ENCODE data around the gene ADAM11. TPM values are rescaled to one million over a fixed set of nuclear protein-coding genes. Genes with fewer than 3 reads are reported as not detected.

Gene ADAM11
- total RNA-seq, 1 donor from 2014 or later = 1.4 TPM

GRCh38 chr17:44757918-44758413, 822 bp upstream of the ADAM11 start:
- DNase-seq (ENCODE audit: low spot score) = no peak

GRCh38 chr17:44759086-44759915, 513 bp downstream of the ADAM11 start:
- DNase-seq (ENCODE audit: low spot score) = no peak

GRCh38 chr17:44759916-44760243, 1.1 kb downstream of the ADAM11 start:
- DNase-seq (ENCODE audit: low spot score) = no peak

GRCh38 chr17:44760474-44761308, 1.9 kb downstream of the ADAM11 start:
- no peak for DNase-seq (ENCODE audit: low spot score)

- no peak for DNase-seq (ENCODE audit: low spot score)
Measured at GRCh38 chr17:44761932-44762810, 3.4 kb downstream of the ADAM11 start.

- DNase-seq (ENCODE audit: low spot score) = no peak
Measured at GRCh38 chr17:44763170-44763569, 4.4 kb downstream of the ADAM11 start.

GRCh38 chr17:44765965-44766364, 7.2 kb downstream of the ADAM11 start:
- no peak for DNase-seq (ENCODE audit: low spot score)

- no peak for DNase-seq (ENCODE audit: low spot score)
Measured at GRCh38 chr17:44766409-44767038, 7.7 kb downstream of the ADAM11 start.

GRCh38 chr17:44767493-44767892, 8.7 kb downstream of the ADAM11 start:
- DNase-seq (ENCODE audit: low spot score) = no peak

- no peak for DNase-seq (ENCODE audit: low spot score)
Measured at GRCh38 chr17:44768505-44769142, 9.8 kb downstream of the ADAM11 start.

- DNase-seq (ENCODE audit: low spot score) = no peak
Measured at GRCh38 chr17:44769230-44769629, 10.4 kb downstream of the ADAM11 start.

- no peak for DNase-seq (ENCODE audit: low spot score)
Measured at GRCh38 chr17:44769647-44770084, 10.9 kb downstream of the ADAM11 start.

GRCh38 chr17:44770166-44770925, 11.6 kb downstream of the ADAM11 start:
- no peak for DNase-seq (ENCODE audit: low spot score)

GRCh38 chr17:44772308-44773045, 13.7 kb downstream of the ADAM11 start:
- no peak for DNase-seq (ENCODE audit: low spot score)

GRCh38 chr17:44773140-44773539, 14.4 kb downstream of the ADAM11 start:
- no peak for DNase-seq (ENCODE audit: low spot score)

GRCh38 chr17:44774271-44775135, 15.7 kb downstream of the ADAM11 start:
- DNase-seq (ENCODE audit: low spot score) = peak; percentile 86

- DNase-seq (ENCODE audit: low spot score) = peak; percentile 99
Measured at GRCh38 chr17:44775136-44775837, 16.5 kb downstream of the ADAM11 start.

Measured in umbilical cord (tissue), 2 donors.